PC-9 (cell line): ENCODE results near the gene CCDC148.

Experiments used
- CTCF ChIP-seq: fragments of 200-600 bp; sonication (generic); conservative IDR thresholded peaks from 2 replicates; pipeline ENCODE4 v1.6.1; 2017; ENCODE audit warnings: mixed run types, antibody characterized with exemption, mild to moderate bottlenecking, moderate library complexity
- EZH2 ChIP-seq: fragments of 200-600 bp; sonication (generic); IDR thresholded peaks from 2 replicates; pipeline ENCODE4 v1.8.0; 2017; ENCODE audit warnings: antibody characterized with exemption, low read depth

DNA sequence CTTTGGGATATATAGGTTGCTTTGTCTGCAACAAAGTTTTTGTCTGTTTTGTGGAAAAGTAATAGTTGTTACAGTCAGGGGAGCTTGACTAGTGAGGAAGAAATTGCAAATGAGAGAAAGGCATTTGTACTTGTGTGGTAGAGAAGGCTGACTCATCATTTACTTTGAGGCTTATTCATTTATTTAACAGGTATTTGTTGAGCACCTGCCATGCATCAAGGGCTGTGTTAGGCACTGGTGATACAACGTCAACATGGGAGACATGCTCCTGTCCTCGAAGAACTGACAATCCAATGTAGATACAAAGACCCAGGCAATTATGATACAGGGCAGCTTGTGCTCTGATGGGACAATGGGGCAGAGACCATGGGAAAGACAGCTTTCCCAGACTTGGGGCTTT, 275.4 kb downstream of the CCDC148 start:
- TF ChIP-seq CTCF: no peak
- no peak for TF ChIP-seq EZH2
